Tibial nerve (tissue), 4 donors: ENCODE results near the gene FADS2. TPM values are rescaled to one million over a fixed set of nuclear protein-coding genes. Genes with fewer than 3 reads are reported as not detected.

ENCODE experiments used
- DNase-seq, 2 donors: peaks; one replicate each; pipeline ENCODE4 v3.0.0-alpha.2; 2019; ENCODE audit warnings: low spot score in 2 of 2
- H3K27ac ChIP-seq, 4 donors: fragments of 200-600 bp; sonication (generic) in 3 of 4; one replicate each; pipeline ENCODE4 v1.5.1; 2017 to 2019; ENCODE audit warnings: mild to moderate bottlenecking in 1 of 4
- H3K27me3 ChIP-seq, 2 donors: fragments of 200-600 bp; sonication (generic) in 1 of 2; one replicate each; pipeline versions ENCODE4 v1.5.1 to v1.6.0; 2017 to 2019
- H3K36me3 ChIP-seq, 3 donors: fragments of 200-600 bp; sonication (generic); one replicate each; pipeline ENCODE4 v1.5.1; 2018 to 2019
- H3K4me1 ChIP-seq, 4 donors: fragments of 200-600 bp; sonication (generic) in 3 of 4; one replicate each; pipeline ENCODE4 v1.5.1; 2017 to 2019
- H3K4me3 ChIP-seq, 4 donors: fragments of 200-600 bp; sonication (generic) in 3 of 4; one replicate each; pipeline ENCODE4 v1.5.1; 2017 to 2019; ENCODE audit warnings: mild to moderate bottlenecking in 1 of 4, moderate library complexity in 1 of 4
- H3K9me3 ChIP-seq, 4 donors: fragments of 200-600 bp; sonication (generic) in 3 of 4; one replicate each; pipeline ENCODE4 v1.5.1; 2017 to 2019
- CTCF ChIP-seq, 5 experiments: fragments of 200-600 bp in 3 of 5; fragments of 450-650 bp in 2 of 5; sonication (generic) in 3 of 5; IDR thresholded peaks; one replicate each; pipeline ENCODE4 v1.5.1; 2016 to 2019; ENCODE audit warnings: antibody characterized with exemption in 5 of 5, mild to moderate bottlenecking in 3 of 5, moderate library complexity in 2 of 5
- EP300 ChIP-seq, 2 donors: sonication (generic); formaldehyde crosslinking; IDR thresholded peaks; one replicate each; pipeline ENCODE4 v1.6.1; 2017; ENCODE audit warnings: antibody characterized with exemption in 2 of 2, mild to moderate bottlenecking in 1 of 2
- POLR2A ChIP-seq, 2 donors: fragments of 450-650 bp; IDR thresholded peaks; one replicate each; pipeline ENCODE4 v1.6.1; 2017; ENCODE audit warnings: antibody characterized with exemption in 2 of 2, mild to moderate bottlenecking in 2 of 2, moderate library complexity in 2 of 2
- WGBS, 2 donors: methylation state at CpG; one replicate each; pipeline ENCODE4 v1.1.5; 2018; 5-methylcytosine and 5-hydroxymethylcytosine counted together
- total RNA-seq, 4 donors: library from RNA; depleted of rRNA; stranded (reverse); fragments of >200 nt; gene quantifications; one replicate each; pipeline ENCODE4 v1.1.0, GENCODE V29; 2016

FADS2 gene
- total RNA-seq, 4 donors from 2014 or later, result 17.4 to 59.2 (median 32.7) TPM

GRCh38 chr11:61901397-61901796 lies 73.3 kb downstream of the FADS2 start:
- DNase-seq, result no peak
- Histone ChIP-seq H3K27me3 (no peaks in the 10 kb centered on the region), H3K27ac (peak overlapping the region in 1 of 4 donors; percentile 96), H3K9me3 (no peaks in the 10 kb centered on the region), H3K4me3 (no peak overlapping the region), H3K36me3 (peaks cover 0 to 90% (median 0%) of the 10 kb centered on the region in 3 donors), H3K4me1 (peaks cover 0 to 33% (median 14%) of the 10 kb centered on the region in 4 donors)
- TF ChIP-seq POLR2A (IDR thresholded peaks at IDR 0.05), result no peak
- 89 to 95% methylated on average over 7 to 10 of the region's 10 CpGs for WGBS, 2 donors

GRCh38 chr11:61902313-61902712 lies 74.2 kb downstream of the FADS2 start:
- WGBS, 2 donors, result 76 to 89% methylated on average over 11 of the region's 11 CpGs
- Histone ChIP-seq H3K9me3 (no peaks in the 10 kb centered on the region), H3K27me3 (no peaks in the 10 kb centered on the region), H3K4me1 (peaks cover 0 to 28% (median 12%) of the 10 kb centered on the region in 4 donors), H3K36me3 (peaks cover 0 to 90% (median 4%) of the 10 kb centered on the region in 3 donors), H3K4me3 (no peak overlapping the region), H3K27ac (no peak overlapping the region)
- no peak for DNase-seq
- TF ChIP-seq CTCF (IDR thresholded peaks at IDR 0.05) (no peak), EP300 (IDR thresholded peaks at IDR 0.05) (no peak)

GRCh38 chr11:61903845-61904244 lies 75.7 kb downstream of the FADS2 start:
- peaks cover 0 to 85% (median 5%) of the 10 kb centered on the region in 3 donors for H3K36me3 ChIP-seq
- no peaks in the 10 kb centered on the region for H3K9me3 ChIP-seq
- WGBS, 2 donors, result 86 to 91% methylated on average over 3 of the region's 3 CpGs
- H3K4me1 ChIP-seq, result peaks cover 0 to 26% (median 7%) of the 10 kb centered on the region in 4 donors
- no peaks in the 10 kb centered on the region for H3K27me3 ChIP-seq
- TF ChIP-seq EP300 (IDR thresholded peaks at IDR 0.05) (no peak), POLR2A (IDR thresholded peaks at IDR 0.05) (no peak), CTCF (IDR thresholded peaks at IDR 0.05) (no peak)
- H3K27ac ChIP-seq, result peak overlapping the region in 1 of 4 donors; percentile 38
- DNase-seq, result no peak
- H3K4me3 ChIP-seq, result no peak overlapping the region

GRCh38 chr11:61904539-61905048 lies 76.5 kb downstream of the FADS2 start:
- Histone ChIP-seq H3K9me3 (no peaks in the 10 kb centered on the region), H3K4me1 (peaks cover 0 to 26% (median 7%) of the 10 kb centered on the region in 4 donors), H3K27ac (peak overlapping the region in 1 of 4 donors; percentile 38), H3K4me3 (no peak overlapping the region), H3K27me3 (no peaks in the 10 kb centered on the region), H3K36me3 (peaks cover 0 to 83% (median 5%) of the 10 kb centered on the region in 3 donors)
- no peak for DNase-seq
- TF ChIP-seq POLR2A (IDR thresholded peaks at IDR 0.05) (no peak), CTCF (IDR thresholded peaks at IDR 0.05) (no peak), EP300 (IDR thresholded peaks at IDR 0.05) (no peak)
- 43 to 70% methylated on average over 16 to 17 of the region's 19 CpGs for WGBS, 2 donors

- DNase-seq, result no peak
- H3K4me1 ChIP-seq, result peaks cover 0 to 27% (median 10%) of the 10 kb centered on the region in 4 donors
- H3K36me3 ChIP-seq, result peaks cover 0 to 78% (median 5%) of the 10 kb centered on the region in 3 donors
- 86 to 90% methylated on average over 13 of the region's 13 CpGs for WGBS, 2 donors
- peak overlapping the region in 1 of 4 donors; percentile 38 for H3K27ac ChIP-seq
- no peak for TF ChIP-seq POLR2A (IDR thresholded peaks at IDR 0.05)
- no peak for TF ChIP-seq EP300 (IDR thresholded peaks at IDR 0.05)
- no peak for TF ChIP-seq CTCF (IDR thresholded peaks at IDR 0.05)
- H3K27me3 ChIP-seq, result no peaks in the 10 kb centered on the region
- H3K4me3 ChIP-seq, result no peak overlapping the region
- H3K9me3 ChIP-seq, result no peaks in the 10 kb centered on the region
Observed at GRCh38 chr11:61905067-61905696, 77.1 kb downstream of the FADS2 start.
